ENCODE results near the gene DDX39A. TPM values are rescaled to one million over a fixed set of nuclear protein-coding genes. Genes with fewer than 3 reads are reported as not detected.

The DDX39A gene
- total and polyA plus RNA-seq, 2 of the 13 experiments (the other 11 are each of a cell fraction or from before 2014, with no cell fraction given) = 34.6 to 90.4 TPM

DNA sequence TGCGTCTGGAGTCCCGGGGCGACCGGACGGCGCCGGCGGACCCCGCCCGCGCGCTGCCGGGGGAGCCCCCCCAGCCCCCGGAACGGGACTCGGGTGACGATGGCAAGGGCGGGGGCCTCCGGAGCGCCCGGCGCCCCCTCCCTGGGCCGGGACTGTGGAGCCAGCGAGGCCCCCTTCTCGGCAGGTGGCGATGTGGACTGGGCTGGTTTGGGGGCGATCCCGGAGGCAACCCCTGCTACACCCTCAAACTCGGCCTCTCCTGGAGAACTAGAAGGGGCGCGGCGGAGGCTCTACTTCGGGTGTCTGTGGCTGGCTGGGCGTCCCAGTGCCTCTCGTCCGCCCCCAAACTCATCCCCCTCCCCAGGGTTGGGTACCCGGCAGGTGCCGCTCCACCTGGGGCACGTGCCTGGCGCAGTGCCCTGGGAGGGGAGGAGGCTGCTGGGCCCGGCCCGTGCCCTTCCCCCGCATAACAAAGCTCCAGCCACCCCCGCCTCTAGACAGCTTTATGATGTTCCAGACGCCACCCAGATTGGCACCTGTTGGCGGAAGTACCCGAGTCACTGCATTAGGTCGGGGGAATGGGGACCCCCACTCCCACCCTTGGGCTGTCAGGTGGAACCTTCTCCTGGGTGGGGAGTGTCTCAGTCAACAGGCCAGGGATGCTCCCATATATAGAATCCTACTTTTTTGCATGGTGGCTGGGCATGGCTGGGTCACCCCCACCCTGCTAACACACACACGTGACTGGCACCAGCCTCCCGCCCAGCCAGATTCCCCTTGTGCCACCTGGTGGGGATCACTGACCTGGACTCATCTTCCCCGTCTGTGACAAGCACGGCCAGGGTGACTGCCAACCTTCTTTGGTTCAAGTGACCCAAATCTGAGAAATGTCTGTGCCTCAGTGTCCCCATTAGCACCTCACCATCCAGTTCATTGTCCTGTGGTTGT is 14.7 kb upstream of the DDX39A start (continued):
- TF ChIP-seq, protein P1, sequence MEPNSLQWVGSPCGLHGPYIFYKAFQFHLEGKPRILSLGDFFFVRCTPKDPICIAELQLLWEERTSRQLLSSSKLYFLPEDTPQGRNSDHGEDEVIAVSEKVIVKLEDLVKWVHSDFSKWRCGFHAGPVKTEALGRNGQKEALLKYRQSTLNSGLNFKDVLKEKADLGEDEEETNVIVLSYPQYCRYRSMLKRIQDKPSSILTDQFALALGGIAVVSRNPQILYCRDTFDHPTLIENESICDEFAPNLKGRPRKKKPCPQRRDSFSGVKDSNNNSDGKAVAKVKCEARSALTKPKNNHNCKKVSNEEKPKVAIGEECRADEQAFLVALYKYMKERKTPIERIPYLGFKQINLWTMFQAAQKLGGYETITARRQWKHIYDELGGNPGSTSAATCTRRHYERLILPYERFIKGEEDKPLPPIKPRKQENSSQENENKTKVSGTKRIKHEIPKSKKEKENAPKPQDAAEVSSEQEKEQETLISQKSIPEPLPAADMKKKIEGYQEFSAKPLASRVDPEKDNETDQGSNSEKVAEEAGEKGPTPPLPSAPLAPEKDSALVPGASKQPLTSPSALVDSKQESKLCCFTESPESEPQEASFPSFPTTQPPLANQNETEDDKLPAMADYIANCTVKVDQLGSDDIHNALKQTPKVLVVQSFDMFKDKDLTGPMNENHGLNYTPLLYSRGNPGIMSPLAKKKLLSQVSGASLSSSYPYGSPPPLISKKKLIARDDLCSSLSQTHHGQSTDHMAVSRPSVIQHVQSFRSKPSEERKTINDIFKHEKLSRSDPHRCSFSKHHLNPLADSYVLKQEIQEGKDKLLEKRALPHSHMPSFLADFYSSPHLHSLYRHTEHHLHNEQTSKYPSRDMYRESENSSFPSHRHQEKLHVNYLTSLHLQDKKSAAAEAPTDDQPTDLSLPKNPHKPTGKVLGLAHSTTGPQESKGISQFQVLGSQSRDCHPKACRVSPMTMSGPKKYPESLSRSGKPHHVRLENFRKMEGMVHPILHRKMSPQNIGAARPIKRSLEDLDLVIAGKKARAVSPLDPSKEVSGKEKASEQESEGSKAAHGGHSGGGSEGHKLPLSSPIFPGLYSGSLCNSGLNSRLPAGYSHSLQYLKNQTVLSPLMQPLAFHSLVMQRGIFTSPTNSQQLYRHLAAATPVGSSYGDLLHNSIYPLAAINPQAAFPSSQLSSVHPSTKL (CRISPR knock-in tag; IDR thresholded peaks at IDR 0.05) = 0 out of 2 replicates have a peak, but pooled peaks have one; percentile 8
- TF ChIP-seq PATZ1 (CRISPR knock-in tag; IDR thresholded peaks at IDR 0.05) (peak; percentile 11; the same call in 1 of the 2 replicates), BHLHE40 (IDR thresholded peaks at IDR 0.05; ENCODE audit: low read length) (peak; percentile 85), HNRNPK (IDR thresholded peaks at IDR 0.05; ENCODE audit: low read depth, low read length, poor library complexity, severe bottlenecking) (peak; percentile 43), ZNF772 (CRISPR knock-in tag; IDR thresholded peaks at IDR 0.05) (peak; percentile 26; the same call in 1 of the 2 replicates)
- TF ChIP-seq, protein P2, sequence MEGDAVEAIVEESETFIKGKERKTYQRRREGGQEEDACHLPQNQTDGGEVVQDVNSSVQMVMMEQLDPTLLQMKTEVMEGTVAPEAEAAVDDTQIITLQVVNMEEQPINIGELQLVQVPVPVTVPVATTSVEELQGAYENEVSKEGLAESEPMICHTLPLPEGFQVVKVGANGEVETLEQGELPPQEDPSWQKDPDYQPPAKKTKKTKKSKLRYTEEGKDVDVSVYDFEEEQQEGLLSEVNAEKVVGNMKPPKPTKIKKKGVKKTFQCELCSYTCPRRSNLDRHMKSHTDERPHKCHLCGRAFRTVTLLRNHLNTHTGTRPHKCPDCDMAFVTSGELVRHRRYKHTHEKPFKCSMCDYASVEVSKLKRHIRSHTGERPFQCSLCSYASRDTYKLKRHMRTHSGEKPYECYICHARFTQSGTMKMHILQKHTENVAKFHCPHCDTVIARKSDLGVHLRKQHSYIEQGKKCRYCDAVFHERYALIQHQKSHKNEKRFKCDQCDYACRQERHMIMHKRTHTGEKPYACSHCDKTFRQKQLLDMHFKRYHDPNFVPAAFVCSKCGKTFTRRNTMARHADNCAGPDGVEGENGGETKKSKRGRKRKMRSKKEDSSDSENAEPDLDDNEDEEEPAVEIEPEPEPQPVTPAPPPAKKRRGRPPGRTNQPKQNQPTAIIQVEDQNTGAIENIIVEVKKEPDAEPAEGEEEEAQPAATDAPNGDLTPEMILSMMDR (CRISPR knock-in tag; IDR thresholded peaks at IDR 0.05) = peak; percentile 25; the same call in 1 of the 2 replicates
